ENCODE data around the gene TRIM7.

TRIM7 gene

GRCh38 chr5:181185560-181185959 lies 19.4 kb downstream of the TRIM7 start:
- H3K4me3 ChIP-seq (ENCODE audit: low read length, poor library complexity, severe bottlenecking), result no peak overlapping the region
- no peak overlapping the region for H3K4me2 ChIP-seq (ENCODE audit: low read depth, low read length, poor library complexity, severe bottlenecking)
- H3K4me1 ChIP-seq (ENCODE audit: insufficient read depth, low read length, poor library complexity, severe bottlenecking), result peaks cover under 1% of the 10 kb centered on the region
- H3K9me2 ChIP-seq (replicated peaks; ENCODE audit: low read depth, low read length), result no peaks in the 10 kb centered on the region
- H3K27me3 ChIP-seq (ENCODE audit: insufficient read depth, low read length, poor library complexity, severe bottlenecking), result no peaks in the 10 kb centered on the region
- TF ChIP-seq EZH2phosphoT487 (IDR thresholded peaks at IDR 0.05; ENCODE audit: borderline replicate concordance), result no peak
- TF ChIP-seq, protein P1, sequence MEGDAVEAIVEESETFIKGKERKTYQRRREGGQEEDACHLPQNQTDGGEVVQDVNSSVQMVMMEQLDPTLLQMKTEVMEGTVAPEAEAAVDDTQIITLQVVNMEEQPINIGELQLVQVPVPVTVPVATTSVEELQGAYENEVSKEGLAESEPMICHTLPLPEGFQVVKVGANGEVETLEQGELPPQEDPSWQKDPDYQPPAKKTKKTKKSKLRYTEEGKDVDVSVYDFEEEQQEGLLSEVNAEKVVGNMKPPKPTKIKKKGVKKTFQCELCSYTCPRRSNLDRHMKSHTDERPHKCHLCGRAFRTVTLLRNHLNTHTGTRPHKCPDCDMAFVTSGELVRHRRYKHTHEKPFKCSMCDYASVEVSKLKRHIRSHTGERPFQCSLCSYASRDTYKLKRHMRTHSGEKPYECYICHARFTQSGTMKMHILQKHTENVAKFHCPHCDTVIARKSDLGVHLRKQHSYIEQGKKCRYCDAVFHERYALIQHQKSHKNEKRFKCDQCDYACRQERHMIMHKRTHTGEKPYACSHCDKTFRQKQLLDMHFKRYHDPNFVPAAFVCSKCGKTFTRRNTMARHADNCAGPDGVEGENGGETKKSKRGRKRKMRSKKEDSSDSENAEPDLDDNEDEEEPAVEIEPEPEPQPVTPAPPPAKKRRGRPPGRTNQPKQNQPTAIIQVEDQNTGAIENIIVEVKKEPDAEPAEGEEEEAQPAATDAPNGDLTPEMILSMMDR (conservative IDR thresholded peaks at IDR 0.05; ENCODE audit: low read length), result no peak
- no peak overlapping the region for H2AFZ ChIP-seq (ENCODE audit: low read length)
- H3K36me3 ChIP-seq (ENCODE audit: insufficient read depth, low read length), result no peaks in the 10 kb centered on the region
- no peaks in the 10 kb centered on the region for H3K9me3 ChIP-seq (ENCODE audit: insufficient read depth, low read depth, low read length)
- H3K9ac ChIP-seq (ENCODE audit: low read depth, low read length, poor library complexity, severe bottlenecking), result no peak overlapping the region
- H3K79me2 ChIP-seq (ENCODE audit: insufficient read depth, low read length), result no peaks in the 10 kb centered on the region
- H4K20me1 ChIP-seq (ENCODE audit: insufficient read depth, low read length, poor library complexity, severe bottlenecking), result no peaks in the 10 kb centered on the region
- no peaks in the 10 kb centered on the region for H3F3A ChIP-seq (ENCODE audit: low read depth)

DNA sequence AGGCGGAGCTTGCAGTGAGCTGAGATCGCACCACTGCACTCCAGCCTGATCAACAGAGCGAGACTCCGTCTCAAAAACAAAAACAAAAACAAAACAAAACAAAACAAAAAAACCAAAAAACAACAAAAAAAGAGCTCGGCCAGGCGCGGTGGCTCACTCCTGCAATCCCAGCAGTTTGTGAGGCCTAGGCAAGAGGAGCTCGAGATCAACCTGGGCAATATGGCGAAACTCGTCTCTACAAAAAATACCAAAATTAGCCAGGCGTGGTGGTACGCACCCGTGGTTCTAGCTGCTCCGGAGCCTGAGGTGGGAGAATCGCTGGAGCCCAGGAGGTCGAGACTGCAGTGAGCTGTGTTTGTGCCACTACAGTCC lies 20.2 kb downstream of the TRIM7 start:
- Histone ChIP-seq H3K79me2 (ENCODE audit: insufficient read depth, low read length) (no peaks in the 10 kb centered on the region), H3K4me3 (ENCODE audit: low read length, poor library complexity, severe bottlenecking) (no peak overlapping the region), H3K27me3 (ENCODE audit: insufficient read depth, low read length, poor library complexity, severe bottlenecking) (no peaks in the 10 kb centered on the region), H3K4me2 (ENCODE audit: low read depth, low read length, poor library complexity, severe bottlenecking) (no peak overlapping the region), H3K9ac (ENCODE audit: low read depth, low read length, poor library complexity, severe bottlenecking) (no peak overlapping the region), H3K9me3 (ENCODE audit: insufficient read depth, low read depth, low read length) (no peaks in the 10 kb centered on the region), H3K4me1 (ENCODE audit: insufficient read depth, low read length, poor library complexity, severe bottlenecking) (no peaks in the 10 kb centered on the region), H3K36me3 (ENCODE audit: insufficient read depth, low read length) (no peaks in the 10 kb centered on the region), H2AFZ (ENCODE audit: low read length) (no peak overlapping the region), H3K9me2 (replicated peaks; ENCODE audit: low read depth, low read length) (no peaks in the 10 kb centered on the region), H4K20me1 (ENCODE audit: insufficient read depth, low read length, poor library complexity, severe bottlenecking) (no peaks in the 10 kb centered on the region), H3F3A (ENCODE audit: low read depth) (no peaks in the 10 kb centered on the region)
- TF ChIP-seq, protein P1 (conservative IDR thresholded peaks at IDR 0.05; ENCODE audit: low read length), result no peak
- TF ChIP-seq EZH2phosphoT487 (IDR thresholded peaks at IDR 0.05; ENCODE audit: borderline replicate concordance), result no peak

DNA sequence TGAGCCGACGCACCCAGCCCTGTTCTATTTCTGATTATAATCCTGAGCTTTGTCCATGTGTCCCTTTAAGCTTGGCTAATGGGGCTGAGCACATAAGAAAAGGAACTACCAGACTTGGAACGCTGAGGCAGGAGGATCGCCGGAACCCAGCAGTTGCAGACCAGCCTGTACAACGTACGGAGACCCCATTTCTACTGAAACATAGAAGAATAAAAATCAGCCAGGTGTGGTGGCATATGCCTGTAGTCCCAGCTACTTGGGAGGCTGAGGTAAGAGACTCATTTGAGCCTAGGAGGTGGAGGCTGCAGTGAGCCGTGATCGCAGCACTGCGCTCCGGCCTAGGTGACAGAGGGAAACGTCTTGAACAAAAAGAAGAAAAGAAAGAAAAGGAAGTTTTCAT lies 22.3 kb downstream of the TRIM7 start:
- Histone ChIP-seq H3K36me3 (ENCODE audit: insufficient read depth, low read length) (no peaks in the 10 kb centered on the region), H4K20me1 (ENCODE audit: insufficient read depth, low read length, poor library complexity, severe bottlenecking) (no peaks in the 10 kb centered on the region), H3K79me2 (ENCODE audit: insufficient read depth, low read length) (no peaks in the 10 kb centered on the region), H3K4me1 (ENCODE audit: insufficient read depth, low read length, poor library complexity, severe bottlenecking) (no peaks in the 10 kb centered on the region), H3F3A (ENCODE audit: low read depth) (no peaks in the 10 kb centered on the region), H3K4me2 (ENCODE audit: low read depth, low read length, poor library complexity, severe bottlenecking) (no peak overlapping the region), H3K9me2 (replicated peaks; ENCODE audit: low read depth, low read length) (no peaks in the 10 kb centered on the region), H3K9me3 (ENCODE audit: insufficient read depth, low read depth, low read length) (no peaks in the 10 kb centered on the region), H3K9ac (ENCODE audit: low read depth, low read length, poor library complexity, severe bottlenecking) (no peak overlapping the region), H3K4me3 (ENCODE audit: low read length, poor library complexity, severe bottlenecking) (no peak overlapping the region), H3K27me3 (ENCODE audit: insufficient read depth, low read length, poor library complexity, severe bottlenecking) (no peaks in the 10 kb centered on the region), H2AFZ (ENCODE audit: low read length) (no peak overlapping the region)
- TF ChIP-seq EZH2phosphoT487 (IDR thresholded peaks at IDR 0.05; ENCODE audit: borderline replicate concordance), result no peak
- TF ChIP-seq, protein P1 (conservative IDR thresholded peaks at IDR 0.05; ENCODE audit: low read length), result no peak
